GM18907 (cell line): ENCODE data around the gene NPAS3.

ENCODE experiments used
- ATAC-seq: cut with Tn5 transposase; IDR thresholded peaks from one replicate; pipeline ENCODE4 v1.9.1; 2021; ENCODE audit warnings: mild to moderate bottlenecking, moderate library complexity; ENCODE audit not compliant: unreplicated experiment

The NPAS3 gene

DNA sequence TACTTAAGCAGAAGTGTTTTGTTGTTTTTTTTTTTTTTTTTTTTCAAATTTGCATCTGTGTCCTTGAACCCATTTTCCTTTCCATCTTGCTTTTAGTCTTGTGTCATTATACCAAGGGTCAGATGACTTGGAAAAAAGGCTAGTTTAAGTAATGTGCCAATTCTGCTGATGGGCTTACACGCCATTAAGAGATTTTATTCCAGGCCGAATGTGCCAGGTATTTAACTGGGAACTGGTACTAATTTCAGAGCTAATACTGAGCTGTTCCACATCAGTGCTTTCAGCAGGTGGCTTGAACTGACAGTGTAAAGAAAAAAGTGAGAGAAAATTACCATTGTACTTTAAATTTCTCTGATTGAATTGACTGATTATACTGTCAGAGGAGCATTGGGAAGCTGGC lies 224.9 kb downstream of the NPAS3 start:
- no peak for ATAC-seq

DNA sequence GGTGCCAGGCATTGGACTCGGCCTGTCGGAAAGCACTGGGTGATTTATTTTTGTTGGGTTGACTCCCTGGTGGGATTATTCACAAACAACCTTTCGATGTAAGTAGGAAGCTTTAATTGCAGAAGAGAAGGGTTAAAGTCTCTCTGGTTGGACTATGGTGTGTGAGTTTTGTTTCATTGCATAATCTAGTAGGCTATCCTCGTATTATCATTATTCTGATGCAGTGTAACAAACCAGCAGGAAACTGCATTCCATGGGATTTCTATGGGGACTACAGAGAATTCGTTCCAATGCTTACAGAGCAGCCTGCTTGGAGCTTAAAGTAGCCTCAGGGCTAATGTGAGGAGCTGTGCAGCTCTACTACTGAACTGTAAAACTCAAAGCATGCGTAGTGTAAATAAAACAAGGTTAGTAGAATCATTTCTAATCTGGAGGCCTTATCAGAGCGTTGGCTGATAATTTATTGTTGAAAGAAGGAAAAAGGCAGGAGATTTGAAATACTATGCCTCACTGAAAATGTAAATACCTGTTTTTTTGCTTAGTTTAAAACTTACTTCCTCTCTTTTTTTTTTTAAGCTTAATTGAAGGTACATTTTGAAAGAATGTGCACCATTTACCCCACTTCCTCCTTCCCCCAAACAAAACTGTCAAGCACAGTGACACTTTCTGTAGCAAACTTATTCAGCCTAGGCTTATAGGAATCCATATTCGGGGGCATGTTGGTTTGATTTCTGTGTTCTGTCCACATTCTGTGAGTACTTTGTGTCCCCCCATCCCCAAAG lies 226.7 kb downstream of the NPAS3 start:
- ATAC-seq: no peak

DNA sequence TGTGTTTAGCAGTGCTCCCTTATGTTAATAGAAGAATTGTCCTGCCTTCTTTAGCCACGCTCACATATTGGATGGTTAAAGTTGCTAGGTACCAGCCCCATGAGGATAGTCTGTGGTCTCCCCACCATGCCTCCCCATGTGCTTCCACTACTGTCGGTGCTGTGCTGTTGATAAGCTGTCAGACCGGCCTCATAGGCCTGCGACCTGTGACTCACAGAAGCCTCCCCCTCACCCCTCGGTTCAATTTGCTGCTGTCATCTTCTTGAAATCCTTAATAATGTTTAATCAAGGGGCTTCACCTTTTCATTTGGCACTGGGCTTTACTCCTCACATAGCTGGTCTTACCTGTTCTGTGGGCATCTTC lies 227.2 kb downstream of the NPAS3 start:
- ATAC-seq: no peak

DNA sequence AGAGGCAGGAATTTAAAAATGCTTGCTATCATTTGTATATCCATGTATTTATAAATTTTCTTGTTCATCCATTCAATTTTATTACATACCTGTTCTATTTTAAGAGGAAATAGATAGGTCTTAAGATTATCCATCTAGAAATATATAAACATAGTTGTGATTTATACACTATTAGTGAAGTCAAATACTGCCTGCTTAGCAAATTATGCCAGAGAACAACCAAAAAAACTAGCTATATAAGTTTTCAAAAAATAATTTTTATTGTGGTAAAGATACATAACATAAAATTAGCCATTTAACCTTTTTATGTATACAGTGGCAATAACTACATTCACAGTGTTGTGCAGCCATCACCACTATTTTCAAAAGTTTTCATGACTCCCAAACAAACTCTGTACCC lies 237.3 kb downstream of the NPAS3 start:
- no peak for ATAC-seq

DNA sequence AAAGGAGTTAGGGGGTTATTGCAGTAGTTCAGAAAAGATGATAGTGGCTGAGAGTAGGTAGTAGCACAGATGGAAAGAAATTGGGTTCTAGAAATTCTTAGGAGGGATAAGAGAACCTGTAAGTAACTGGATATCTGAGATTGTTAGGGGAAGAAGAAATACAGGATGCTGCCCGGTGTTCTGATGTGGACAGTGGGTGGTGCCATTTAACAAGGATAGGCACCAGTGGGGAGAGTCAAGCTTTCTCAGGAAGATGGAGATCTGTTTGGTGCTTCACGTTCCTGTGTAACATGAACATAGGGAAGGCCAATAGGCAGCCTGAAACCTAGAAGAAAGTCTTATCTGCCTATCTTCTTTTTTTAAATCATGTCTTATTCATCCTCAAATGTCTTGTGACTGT lies 245.9 kb downstream of the NPAS3 start:
- no peak for ATAC-seq

DNA sequence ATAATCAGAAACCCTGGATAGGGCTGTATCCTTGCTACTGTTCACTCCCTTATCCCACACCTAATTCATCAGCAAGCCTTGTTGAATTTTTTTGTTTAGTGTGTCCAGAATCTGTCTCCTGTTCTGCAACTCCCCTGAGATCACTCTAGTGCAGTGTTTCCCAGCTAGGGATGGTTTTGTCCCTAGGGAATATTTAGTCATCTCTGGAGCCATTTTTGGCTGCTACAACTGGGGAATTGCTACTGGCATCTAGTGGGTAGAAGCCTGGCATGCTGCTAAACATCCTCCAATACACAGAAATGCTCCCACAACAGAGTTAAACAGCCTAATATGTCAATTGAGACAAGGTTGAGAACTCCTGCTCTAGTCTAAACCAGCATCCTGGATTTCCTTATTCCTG lies 248.0 kb downstream of the NPAS3 start:
- no peak for ATAC-seq

DNA sequence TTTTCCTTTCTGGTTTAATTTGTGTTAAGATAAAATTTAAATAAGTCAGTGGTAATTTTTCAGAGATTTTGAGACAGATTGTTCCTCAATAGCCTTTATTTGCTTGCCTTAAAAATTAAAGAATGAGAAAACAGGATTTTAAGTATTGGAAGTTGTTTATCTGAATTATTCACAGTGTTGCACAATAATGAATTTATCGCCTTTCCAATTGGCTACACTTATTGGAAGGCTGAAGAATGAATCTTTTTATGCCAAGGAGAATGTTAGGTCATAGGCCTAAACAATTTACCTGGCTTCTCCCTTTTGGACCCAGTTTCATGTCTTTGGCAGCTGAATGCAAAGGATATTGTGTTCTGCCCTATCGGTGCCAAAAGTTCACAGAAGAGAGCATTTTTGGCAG lies 250.2 kb downstream of the NPAS3 start:
- ATAC-seq: no peak

DNA sequence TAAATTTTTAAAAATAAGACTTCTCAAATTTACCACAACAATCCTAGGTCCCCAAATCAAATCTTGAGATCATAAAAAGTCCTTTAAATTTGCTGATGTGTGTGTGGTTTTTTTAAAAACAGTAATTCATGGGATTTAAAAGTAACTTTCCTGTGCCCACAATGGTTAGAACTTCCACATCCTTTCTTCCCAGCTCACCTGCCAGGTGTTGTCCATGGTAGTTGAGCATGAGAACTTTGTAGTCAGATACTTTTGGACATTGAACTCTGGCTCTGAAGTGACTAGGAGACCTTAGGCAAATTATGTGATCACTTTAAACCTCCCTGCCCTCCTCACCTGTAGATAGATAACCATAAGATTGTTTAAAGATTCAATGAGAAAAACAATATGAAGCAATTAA lies 253.2 kb downstream of the NPAS3 start:
- no peak for ATAC-seq

DNA sequence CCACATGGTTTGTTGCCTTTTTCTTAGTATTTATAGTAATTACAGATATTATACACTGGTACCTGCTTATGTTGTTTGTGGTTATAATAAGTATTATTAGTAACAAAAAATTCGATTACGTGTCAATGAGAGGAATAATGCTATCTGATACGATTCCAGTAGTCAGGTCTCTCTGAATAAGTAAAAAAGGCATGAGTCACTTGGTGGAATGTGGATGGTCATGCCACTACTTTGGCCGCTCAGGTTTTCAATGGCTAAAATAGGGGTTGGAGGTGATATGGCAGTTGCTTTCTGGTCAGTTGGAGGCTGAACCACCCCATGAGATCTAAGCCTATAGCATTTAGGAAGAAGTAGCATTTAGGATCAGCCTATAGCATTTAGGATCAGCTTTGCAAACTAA lies 255.9 kb downstream of the NPAS3 start:
- no peak for ATAC-seq

DNA sequence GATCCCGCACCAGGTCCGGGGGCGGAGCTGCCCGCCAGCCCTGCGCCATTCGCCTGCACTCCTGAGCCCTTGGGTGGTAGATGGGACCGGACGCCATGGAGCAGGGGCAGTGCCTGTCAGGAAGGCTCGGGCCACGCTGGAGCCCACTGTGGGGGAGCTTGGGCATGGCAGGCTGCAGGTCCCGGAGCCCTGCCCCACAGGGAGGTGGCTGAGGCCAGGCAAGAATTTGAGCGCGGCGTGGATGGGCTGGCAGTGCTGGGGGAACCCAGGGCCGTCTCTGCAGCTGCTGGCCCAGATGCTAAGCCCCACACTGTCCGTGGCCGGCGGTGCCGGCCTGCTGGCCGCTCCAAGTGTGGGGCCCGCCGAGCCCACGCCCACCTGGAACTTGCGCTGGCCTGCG lies 260.0 kb downstream of the NPAS3 start:
- ATAC-seq: no peak

DNA sequence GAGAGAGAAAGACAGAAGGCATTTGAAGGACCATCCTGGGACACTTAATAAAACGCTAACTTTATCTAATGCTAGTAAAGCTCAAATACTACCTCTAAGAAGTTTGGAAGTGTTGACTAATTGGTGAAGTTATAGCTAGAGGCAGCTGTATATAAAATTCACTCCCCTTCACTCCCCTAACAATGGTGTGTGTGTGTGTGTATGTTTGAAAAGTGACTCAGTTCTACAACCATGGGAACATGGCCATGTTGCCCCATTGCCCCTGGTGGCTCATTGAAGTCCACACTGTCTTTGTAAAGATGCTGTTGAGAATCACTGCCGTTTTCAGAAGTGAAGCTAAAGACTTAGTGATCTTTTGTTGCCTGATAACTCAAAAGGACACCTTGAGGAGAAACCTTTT lies 262.4 kb downstream of the NPAS3 start:
- ATAC-seq: no peak

DNA sequence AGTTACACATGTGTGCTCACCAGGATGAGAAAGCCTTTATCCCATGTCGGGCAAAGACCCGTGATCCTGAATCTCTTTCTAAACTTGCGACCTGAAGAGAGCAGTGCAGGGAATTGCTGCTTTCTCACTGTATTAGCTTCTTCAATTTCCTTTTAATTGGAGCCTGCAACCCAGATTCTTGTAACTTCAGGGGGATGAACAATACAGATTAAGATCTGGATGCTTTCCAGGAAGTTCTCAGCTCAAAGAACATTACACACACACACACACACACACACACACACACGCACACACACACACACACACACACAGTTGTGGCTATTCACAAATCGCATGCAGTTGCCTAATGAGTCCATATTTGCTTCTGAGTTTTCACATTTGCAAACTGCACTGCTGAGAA lies 268.3 kb downstream of the NPAS3 start:
- no peak for ATAC-seq

DNA sequence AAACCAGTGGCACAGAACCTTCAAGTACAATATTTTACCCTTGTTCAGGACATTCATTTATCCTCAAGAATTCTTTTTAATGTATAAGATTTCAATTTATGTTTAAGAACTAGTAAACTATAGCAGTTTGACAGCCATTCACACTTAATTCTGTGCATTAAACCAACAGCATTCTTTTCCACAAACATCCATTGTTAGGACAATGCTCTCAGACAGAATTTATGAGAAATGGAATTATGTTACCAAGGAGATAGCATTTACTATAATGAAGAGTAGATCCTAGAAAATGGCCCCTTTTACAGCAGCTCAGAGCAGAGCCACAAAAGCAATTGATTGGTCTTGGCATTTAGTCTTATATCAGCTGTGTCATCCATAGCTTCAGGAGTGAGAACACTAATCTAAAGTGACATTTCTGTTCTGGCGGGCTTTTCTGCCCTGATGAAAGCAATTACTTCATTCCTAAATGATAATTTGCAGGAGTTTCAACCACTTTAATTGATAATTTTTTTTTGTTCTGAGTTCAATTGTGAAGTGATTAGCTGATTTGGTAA lies 268.9 kb downstream of the NPAS3 start:
- no peak for ATAC-seq

DNA sequence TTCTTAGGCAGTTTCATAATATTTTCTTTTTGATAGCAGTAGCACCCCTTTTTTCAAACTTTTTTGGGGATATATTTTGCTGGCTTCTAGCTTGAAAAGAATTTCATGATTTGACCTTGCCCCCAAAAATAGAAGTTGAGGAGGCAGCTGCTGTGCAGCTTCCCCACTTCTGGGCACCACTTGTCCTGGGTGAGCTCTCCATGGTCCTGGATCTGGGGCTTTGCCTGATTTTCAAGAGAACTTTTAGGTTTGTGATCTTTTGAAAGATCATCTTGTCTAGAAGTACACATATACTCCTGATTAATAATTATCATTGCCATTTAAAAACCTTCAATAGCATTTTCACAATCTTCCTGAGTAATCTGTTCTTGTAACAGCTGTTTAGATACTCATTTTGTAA lies 271.6 kb downstream of the NPAS3 start:
- no peak for ATAC-seq

DNA sequence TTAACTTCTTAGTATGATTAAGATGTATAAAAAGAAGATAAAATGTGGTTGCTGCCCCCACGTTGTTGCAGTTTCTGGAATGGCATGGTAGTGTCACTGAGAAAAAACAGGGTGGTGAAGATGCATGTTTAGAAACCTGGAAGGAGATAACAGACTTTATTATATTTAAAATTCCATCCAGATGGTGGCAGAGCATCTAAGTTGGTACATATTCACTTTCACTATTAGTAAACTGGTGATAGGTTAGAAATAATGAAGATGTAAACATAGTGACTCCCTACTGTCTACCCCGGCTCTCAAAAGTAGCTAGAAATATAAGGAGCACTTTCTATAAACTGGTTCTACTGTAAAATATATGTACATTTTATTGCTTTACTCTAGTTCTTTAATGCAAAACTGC lies 279.3 kb downstream of the NPAS3 start:
- no peak for ATAC-seq

DNA sequence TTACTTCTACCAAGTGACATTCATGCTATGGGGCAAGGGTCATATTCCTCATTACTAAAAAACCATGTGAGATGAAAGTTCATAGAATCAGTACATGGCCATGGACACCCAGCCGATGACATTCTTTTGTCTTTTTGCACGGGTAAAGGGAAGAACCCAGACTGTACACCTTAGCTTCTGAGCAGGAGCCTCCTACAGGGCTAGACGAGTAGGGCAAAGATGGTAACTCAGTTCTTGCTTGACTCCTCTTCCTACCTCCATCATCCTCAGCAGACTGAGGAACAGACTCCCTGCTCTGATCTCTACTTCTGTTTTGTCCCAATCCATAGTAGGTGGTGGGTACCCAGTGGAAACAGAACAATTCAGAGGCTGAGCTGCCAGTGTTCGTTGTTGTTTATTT lies 281.3 kb downstream of the NPAS3 start:
- ATAC-seq: no peak

DNA sequence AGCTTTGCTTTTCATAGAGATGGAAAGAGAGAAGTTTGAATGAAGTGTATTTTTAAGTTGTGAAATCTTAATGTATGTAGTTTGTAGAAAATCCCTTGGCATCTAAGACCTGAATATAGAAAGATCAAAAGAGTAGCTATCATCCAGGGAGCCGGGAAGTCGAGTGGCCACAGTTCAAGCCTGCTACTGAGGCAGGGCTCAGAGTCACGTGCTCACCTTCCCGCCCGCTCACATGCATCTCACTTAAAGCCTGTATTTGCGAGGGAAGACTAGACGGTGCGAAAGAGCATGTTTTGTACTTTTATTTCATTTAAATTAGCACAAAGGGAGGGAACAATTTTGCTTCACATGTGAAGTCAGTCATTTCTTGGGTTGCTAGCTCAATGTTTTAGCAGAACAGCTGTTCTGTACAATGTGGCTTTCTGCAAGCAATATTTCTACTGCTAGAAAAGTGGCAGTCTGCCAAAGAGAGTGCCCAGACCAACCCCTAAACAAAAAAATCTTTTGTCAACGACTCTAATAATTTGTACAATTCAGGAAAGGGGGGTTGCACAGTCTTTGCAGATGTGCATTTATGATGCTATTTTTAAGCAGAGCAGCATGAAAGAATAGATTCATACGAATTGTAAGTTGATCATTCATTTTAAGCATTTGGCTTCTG lies 290.7 kb downstream of the NPAS3 start:
- no peak for ATAC-seq

DNA sequence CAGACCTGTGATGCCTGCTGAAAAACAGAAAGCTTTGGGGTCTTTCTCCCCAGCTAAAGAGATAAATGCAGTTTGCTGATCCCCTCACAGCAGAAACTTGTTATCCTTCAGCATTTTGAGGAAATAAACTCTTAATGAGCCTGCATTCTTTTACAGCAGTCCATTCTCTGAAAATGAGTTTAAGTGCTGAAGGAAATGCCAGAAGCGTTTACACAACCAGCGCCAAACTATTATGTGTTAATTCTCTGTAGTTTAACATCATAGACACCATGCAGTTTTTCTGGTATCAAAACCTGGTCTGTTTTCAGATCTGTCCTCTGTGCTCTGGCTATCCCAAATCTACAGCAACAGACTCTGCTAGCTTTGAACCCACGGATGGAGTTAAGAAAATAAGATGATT lies 291.3 kb downstream of the NPAS3 start:
- no peak for ATAC-seq

DNA sequence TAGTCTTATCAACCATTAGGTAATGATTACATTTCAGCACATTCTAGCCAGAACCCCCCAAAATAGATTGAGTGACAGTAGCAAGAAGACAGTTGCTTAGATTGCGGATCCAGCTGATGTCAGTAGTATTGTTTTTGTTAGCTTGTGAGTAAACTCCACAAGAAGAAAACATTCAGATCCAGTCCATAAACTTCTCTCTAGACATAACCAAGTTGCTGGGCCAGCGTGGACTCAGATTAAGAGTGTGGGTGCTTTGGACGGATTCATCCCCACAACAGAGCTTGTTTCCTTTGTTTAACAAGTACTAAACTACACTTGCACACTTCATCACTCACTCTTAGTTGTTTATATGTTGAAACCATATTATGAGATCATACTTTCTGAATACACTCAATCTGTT lies 293.4 kb downstream of the NPAS3 start:
- no peak for ATAC-seq

DNA sequence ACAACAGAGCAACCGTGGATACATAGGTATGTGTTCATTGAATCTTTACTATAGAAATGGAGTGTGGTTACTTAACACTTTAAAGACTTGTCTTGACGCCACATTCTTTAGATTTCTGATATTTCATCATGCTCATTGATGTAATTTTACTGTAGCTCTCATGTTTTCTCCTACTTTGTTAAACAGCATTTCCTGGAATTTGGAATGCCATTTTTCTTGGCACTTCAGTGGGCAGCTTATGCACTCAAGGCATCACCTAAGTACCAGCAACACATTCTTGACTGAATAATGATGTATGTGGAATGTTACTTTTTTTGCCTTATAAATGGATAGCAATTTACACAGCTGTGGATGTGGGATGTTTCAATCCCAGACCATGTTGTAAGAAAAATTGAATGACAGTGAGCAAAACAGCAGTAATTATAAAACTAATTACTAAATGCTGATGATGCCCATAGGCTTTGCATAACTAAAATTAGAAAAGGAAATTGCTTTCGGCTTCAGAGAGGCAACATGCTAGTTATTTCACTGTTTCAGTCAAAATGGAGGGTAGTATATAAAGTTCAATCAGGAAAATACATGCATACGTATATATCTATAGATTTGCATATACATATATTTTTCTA lies 298.5 kb downstream of the NPAS3 start:
- ATAC-seq: no peak

DNA sequence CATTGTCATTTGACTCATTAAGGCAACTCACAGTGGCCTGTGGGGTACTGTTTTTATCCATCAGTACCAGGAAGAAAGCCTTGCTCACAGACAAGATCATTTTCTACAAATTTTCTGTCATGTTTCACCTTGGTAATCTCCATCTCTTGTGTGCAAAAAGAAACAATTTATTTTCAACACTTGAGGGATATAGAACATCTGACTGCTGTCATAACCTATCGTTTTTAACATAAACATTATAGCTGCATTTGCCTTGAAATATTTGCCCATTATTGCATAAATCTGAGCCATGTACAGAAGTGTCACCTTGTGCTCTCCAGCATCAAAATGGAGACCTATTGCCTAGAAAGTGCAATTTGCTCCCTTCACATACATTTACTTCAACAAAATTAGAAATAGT lies 300.8 kb downstream of the NPAS3 start:
- ATAC-seq: no peak

DNA sequence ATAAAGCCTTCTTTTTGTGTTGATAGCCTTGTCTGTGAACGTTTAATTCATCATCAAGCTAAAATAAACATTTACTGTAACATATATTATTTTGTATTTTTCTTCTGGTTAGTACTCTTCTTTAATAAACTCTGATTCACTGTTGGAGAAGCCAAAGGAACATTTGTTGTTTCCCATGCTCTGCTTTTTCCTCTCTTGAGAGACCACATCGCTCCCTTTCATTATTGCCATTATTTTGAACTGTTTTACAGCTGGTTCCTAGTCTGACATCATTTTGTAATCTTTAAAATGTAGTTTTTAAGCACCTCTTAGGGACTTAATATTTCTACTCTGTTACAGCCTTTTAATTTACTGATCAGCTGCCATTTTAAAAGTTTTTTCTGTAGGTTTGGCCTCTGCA lies 301.8 kb downstream of the NPAS3 start:
- ATAC-seq: no peak
